Hypothalamus (tissue), 51 donors: ENCODE data around the gene SHISA2.

ENCODE experiments used
- DNase-seq, 51 donors: peaks; one replicate each; lab custom pipeline; 2025; lab: John Stamatoyannopoulos, UW

SHISA2 gene

GRCh38 chr13:26019881-26020870 is 31.6 kb downstream of the SHISA2 start:
- no peak for DNase-seq

DNA sequence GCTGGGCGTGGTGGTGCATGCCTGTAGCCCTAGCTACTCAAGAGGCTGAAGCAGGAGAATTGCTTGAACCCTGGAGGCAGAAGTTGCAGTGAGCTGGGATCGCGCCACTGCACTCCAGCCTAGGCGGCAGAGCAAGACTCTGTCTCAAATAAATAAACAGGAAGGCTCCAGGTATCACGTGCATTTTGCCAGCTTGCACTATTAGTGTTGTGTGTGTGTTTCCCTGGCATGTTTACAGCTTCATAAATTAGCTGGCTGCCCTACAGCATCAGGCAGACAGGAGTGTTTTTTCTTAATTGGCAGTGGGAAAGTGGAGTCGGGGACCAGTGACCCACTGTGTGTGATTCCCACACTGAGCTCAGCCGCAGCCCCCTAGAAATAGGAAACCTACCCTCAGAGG is 32.6 kb downstream of the SHISA2 start:
- DNase-seq, result no peak

DNA sequence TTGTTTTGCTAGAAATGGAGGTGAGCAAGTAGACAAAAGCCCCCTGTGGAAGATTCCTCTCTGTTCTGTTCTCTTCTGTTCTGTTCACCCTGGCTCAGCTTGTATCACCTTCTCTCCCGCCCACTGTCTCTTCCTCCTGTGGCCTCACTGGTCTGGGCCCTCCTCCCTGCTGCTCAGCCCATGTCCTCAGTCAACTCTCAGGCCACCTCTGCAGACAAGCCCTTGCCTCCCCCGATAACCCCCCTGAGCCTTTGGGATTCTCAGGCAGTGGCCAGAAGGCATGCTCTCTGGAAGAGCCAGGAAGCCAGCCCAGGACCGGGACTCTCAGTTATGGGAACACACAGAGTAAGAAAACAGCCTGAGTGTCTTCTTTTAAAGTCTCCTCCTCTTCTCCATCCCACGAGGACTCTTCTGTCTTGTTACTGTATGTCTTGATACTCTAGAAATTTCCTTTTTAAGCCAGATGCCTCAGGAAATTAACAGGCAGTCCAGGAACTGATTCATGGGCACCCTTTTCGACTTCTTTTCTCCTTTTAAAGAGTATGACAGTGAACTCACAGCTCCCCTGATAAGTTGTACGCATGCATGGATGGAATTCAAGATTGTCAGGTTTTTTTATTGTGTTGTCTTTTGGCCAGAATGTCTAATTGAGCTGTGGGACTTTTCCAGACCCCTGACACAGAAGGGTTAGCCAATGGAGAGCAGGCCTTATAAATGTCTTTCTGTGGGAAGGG is 33.7 kb downstream of the SHISA2 start:
- DNase-seq, result peak in 1 of 51 donors; percentile 30

- peak in 12 of 51 donors; percentile 7 to 70 (median 32) for DNase-seq
Measured at GRCh38 chr13:26017196-26017921, 34.5 kb downstream of the SHISA2 start.

DNA sequence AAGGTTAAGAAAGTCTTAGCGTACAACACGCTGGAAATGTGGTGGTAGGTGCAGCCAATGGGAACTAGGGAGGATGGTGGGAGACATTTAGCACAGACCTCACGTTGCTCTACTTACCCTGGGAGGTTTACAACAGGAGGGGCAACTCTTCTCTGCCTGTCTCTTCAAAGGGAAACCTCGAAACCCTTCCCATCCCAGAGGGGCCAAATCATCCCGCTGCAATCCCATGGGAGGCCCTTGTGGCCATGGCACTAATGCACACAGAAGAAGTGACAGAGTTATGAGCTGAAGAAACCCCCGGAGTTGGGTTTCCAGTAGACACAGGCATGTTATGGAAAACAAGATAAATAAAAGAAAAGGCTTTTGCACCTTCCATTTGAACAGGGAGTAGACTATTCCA is 35.6 kb downstream of the SHISA2 start:
- DNase-seq, result no peak

DNA sequence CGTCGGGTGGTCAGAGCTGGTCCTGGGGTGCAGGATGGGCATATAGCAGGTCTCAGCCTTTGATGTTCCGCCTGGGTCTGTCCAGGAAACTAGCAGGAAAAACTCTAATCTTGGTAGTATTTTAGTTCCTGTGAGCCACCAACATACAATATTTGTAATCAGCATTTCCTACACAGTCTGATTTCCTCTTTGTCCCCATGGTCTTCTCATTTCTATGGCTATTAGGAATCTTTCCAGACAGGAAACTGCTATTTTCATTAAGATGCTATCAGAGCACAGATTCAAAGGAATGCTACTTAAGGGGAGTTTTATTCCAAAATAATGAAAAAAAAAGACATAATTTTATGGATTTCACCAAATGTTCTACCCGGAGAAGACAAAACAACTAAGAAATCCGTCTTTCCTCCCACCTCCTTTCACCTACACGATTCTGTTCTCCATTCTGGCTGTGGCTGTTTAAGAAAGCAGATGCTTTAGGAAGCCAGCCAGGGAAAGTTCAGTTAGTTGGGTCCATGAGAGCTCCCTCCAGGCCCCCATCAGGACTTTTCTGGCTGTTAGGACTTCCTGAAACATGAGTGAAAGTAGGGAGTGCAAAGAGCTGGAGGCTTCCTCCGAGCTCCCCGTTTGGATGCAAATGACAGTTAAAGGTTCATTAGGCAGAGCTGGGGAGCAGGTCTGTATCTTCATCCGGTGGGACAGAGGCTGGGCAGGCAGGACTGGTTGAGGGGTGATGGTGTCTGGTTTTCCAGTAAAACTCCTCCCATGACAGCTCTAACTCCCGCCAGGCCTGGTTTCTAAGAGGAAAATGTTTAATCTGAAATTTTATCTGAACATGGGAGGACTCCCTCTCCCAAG is 36.3 kb downstream of the SHISA2 start:
- DNase-seq, result no peak

DNA sequence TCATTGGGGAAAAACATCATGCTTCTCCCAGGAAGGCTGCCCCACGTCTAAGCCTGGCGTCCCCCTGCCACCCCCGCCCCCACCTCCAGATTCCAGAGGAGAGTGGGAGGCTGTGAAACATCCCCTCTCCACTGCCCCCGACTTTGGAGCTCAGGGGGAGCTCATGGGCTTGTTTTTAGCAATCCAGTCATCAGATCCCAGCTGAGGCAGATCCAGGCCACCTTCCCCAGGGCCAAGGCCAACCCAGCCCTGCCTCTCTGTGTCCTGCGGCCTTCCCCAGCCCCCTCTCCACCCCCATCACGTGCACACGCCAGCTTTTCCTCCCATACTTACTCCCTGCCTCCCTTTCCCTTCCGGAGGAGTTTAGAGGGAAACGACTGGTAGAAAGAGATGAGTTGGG is 38.8 kb downstream of the SHISA2 start:
- DNase-seq, result no peak

- DNase-seq, result peak in 3 of 51 donors; percentile 7 to 24 (median 12)
Measured at GRCh38 chr13:26011996-26012821, 39.6 kb downstream of the SHISA2 start.

DNA sequence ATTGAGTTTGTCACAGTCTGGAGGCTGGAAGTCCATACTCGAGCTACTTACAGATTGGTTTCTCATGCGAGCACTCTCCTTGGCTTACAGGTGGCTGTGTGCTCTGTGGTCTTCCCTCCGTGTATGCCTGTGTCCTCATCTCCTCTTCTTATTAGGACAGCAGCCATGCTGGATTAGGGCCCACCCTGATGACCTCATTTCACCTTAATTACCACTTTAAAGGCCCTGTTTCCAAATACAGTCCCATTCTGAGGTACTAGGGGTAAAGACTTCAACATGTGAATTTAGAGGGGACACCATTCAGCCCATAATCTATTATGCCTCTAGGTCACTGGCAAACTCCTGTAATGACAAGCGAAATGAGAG is 40.6 kb downstream of the SHISA2 start:
- DNase-seq, result no peak

- DNase-seq, result no peak
Measured at GRCh38 chr13:26010487-26011207, 41.2 kb downstream of the SHISA2 start.

GRCh38 chr13:26007261-26008125 is 44.3 kb downstream of the SHISA2 start:
- no peak for DNase-seq
